Smooth muscle cell (in vitro differentiated cells): ENCODE data around the gene MRAP. TPM values are rescaled to one million over a fixed set of nuclear protein-coding genes. Genes with fewer than 3 reads are reported as not detected.

Source experiments
- DNase-seq: peaks from one replicate; lab custom pipeline; 2025; ENCODE audit not compliant: unreplicated experiment; lab: John Stamatoyannopoulos, UW
- H2AFZ ChIP-seq: fragments of 200-600 bp; sonication (generic); 2 replicates; pipeline ENCODE4 v1.6.0; 2016; ENCODE audit warnings: antibody characterized with exemption, low read depth, mild to moderate bottlenecking
- H3F3A ChIP-seq: fragments of 200-600 bp; sonication (generic); 2 replicates; pipeline ENCODE4 v1.6.0; 2017; ENCODE audit warnings: antibody characterized with exemption, low read depth
- H3K27ac ChIP-seq: fragments of 200-600 bp; sonication (generic); 2 replicates; pipeline ENCODE4 v1.5.1; 2016; ENCODE audit warnings: low read depth, mild to moderate bottlenecking
- H3K27me3 ChIP-seq: fragments of 200-600 bp; sonication (generic); 2 replicates; pipeline ENCODE4 v1.6.1; 2016; ENCODE audit warnings: low read depth, mild to moderate bottlenecking
- H3K36me3 ChIP-seq: fragments of 200-600 bp; sonication (generic); 2 replicates; pipeline ENCODE4 v1.5.1; 2016; ENCODE audit warnings: low read depth
- H3K4me1 ChIP-seq: fragments of 200-600 bp; sonication (generic); 2 replicates; pipeline ENCODE4 v1.5.1; 2016; ENCODE audit warnings: low read depth
- H3K4me2 ChIP-seq: fragments of 200-600 bp; sonication (generic); 2 replicates; pipeline ENCODE4 v1.6.0; 2016; ENCODE audit warnings: mild to moderate bottlenecking
- H3K4me3 ChIP-seq: fragments of 200-600 bp; sonication (generic); 2 replicates; pipeline ENCODE4 v1.5.1; 2016; ENCODE audit warnings: mild to moderate bottlenecking
- H3K79me2 ChIP-seq: fragments of 200-600 bp; sonication (generic); 2 replicates; pipeline ENCODE4 v1.6.0; 2016; ENCODE audit warnings: low read depth, mild to moderate bottlenecking
- H3K9ac ChIP-seq: fragments of 200-600 bp; sonication (generic); 2 replicates; pipeline ENCODE4 v1.6.0; 2016; ENCODE audit warnings: low read depth
- H3K9me3 ChIP-seq: fragments of 200-600 bp; sonication (generic); replicated peaks from 2 replicates; pipeline ENCODE4 v1.5.1; 2016; ENCODE audit warnings: low read depth
- H4K20me1 ChIP-seq: fragments of 200-600 bp; sonication (generic); 2 replicates; pipeline ENCODE4 v1.6.0; 2016; ENCODE audit warnings: low read depth
- whole genome bisulfite sequencing: methylation state at CpG from one replicate; pipeline ENCODE4 v1.1.7; 2016; ENCODE audit warnings: low lambda C conversion rate; 5-methylcytosine and 5-hydroxymethylcytosine counted together
- polyA plus RNA-seq: library from polyadenylated mRNA; unstranded; fragments of >200 nt; fragmentation: Nextera tagmentation; extraction: Ambion mirVana; gene quantifications from 2 replicates; pipeline ENCODE4 v1.2.1, GENCODE V29; 2016
- total RNA-seq: library from RNA; depleted of rRNA; stranded (reverse); fragments of >200 nt; gene quantifications from 2 replicates; pipeline ENCODE4 v1.2.3, GENCODE V29; 2014
- TF ChIP-seq, protein P1 (sequence below): fragments of 200-600 bp; sonication (generic); IDR thresholded peaks from 2 replicates; pipeline ENCODE4 v1.5.1; 2017; ENCODE audit warnings: borderline replicate concordance, mild to moderate bottlenecking, antibody characterized with exemption; ENCODE audit not compliant: insufficient read depth, poor library complexity, severe bottlenecking

Gene MRAP
- total and polyA plus RNA-seq, 2 experiments from 2014 or later = not detected

DNA sequence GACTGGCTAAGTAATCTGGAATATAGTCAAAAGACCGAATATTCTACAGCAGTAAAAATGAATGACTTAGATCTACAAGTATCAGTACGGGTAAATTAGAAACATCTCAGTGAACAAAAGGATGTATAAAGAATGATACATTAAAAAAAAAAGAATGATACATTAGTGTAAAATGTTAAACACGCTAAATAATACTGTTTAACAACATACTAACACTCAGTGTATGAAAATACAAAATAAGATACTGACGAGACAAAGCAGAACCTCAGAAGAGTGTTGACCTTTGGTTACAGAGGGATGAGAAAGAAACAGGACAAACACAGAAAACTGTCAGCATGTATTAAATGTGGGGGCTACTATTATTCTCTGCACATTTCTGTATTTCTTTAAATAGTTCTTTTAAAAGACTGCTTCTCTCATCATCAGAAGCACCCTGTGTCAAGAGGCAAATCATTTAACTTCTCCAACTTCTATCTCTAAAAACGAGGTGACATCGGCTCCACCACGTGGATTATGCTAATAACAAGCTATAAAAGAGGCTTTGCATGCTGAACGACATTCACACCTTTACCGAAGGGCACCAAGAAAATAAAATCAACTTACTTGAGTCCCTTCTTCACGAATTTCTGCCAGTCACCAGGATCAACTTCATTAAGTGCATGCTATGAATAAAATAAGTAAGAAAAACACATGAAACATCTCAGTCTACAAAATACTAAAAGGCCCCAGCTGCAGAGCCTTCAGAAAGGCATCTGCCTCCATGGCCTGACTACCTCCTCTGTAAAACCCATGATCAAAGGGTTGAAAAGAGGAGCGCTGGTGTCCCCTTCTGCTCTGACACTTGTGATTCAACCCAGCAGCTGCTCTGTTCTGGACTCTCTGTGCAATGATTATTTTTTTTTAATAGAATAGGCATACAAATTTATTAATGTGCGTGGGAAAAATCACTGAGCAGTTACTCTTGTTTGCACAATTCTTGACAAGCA is 42.5 kb downstream of the MRAP start:
- Histone ChIP-seq H3K27ac (no peak overlapping the region), H3K4me2 (no peak overlapping the region), H3K9ac (no peak overlapping the region), H3K27me3 (no peaks in the 10 kb centered on the region), H3K79me2 (no peaks in the 10 kb centered on the region), H3K36me3 (peaks cover 47% of the 10 kb centered on the region), H3K9me3 (peaks cover 14% of the 10 kb centered on the region), H4K20me1 (no peaks in the 10 kb centered on the region), H3K4me3 (no peak overlapping the region), H3K4me1 (no peaks in the 10 kb centered on the region), H2AFZ (no peak overlapping the region), H3F3A (no peaks in the 10 kb centered on the region)
- WGBS = 89% methylated on average over 12 of the region's 12 CpGs
- no peak for DNase-seq
- TF ChIP-seq, protein P1, sequence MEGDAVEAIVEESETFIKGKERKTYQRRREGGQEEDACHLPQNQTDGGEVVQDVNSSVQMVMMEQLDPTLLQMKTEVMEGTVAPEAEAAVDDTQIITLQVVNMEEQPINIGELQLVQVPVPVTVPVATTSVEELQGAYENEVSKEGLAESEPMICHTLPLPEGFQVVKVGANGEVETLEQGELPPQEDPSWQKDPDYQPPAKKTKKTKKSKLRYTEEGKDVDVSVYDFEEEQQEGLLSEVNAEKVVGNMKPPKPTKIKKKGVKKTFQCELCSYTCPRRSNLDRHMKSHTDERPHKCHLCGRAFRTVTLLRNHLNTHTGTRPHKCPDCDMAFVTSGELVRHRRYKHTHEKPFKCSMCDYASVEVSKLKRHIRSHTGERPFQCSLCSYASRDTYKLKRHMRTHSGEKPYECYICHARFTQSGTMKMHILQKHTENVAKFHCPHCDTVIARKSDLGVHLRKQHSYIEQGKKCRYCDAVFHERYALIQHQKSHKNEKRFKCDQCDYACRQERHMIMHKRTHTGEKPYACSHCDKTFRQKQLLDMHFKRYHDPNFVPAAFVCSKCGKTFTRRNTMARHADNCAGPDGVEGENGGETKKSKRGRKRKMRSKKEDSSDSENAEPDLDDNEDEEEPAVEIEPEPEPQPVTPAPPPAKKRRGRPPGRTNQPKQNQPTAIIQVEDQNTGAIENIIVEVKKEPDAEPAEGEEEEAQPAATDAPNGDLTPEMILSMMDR = no peak

DNA sequence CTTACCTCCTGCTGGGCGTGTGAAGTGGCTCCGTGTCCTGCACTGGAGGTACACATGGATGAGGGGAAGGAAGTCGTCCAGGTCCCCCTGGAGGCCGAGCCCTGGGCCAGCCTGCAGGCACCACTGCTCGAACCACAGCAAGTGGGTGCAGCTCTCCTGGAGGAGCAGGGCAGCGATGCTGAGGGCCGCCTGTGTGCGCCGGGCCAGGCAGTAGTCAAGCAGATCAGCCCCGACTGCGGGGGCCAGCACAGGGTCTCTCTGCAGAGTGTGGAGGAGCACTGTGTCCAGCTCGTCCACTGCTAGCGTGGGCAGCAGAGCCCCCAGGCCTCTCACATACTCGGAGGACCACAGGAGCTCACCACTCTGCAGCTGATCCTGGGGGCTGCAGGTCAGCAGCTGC is 48.3 kb downstream of the MRAP start:
- H3K4me2 ChIP-seq = no peak overlapping the region
- TF ChIP-seq, protein P1 = no peak
- H3F3A ChIP-seq = no peaks in the 10 kb centered on the region
- DNase-seq = no peak
- H4K20me1 ChIP-seq = no peaks in the 10 kb centered on the region
- H3K27ac ChIP-seq = no peak overlapping the region
- no peak overlapping the region for H3K9ac ChIP-seq
- no peak overlapping the region for H3K4me3 ChIP-seq
- no peaks in the 10 kb centered on the region for H3K27me3 ChIP-seq
- peaks cover 14% of the 10 kb centered on the region for H3K9me3 ChIP-seq
- H3K4me1 ChIP-seq = no peaks in the 10 kb centered on the region
- WGBS = 98% methylated on average over 14 of the region's 14 CpGs
- peaks cover 39% of the 10 kb centered on the region for H3K36me3 ChIP-seq
- H3K79me2 ChIP-seq = no peaks in the 10 kb centered on the region
- no peak overlapping the region for H2AFZ ChIP-seq

DNA sequence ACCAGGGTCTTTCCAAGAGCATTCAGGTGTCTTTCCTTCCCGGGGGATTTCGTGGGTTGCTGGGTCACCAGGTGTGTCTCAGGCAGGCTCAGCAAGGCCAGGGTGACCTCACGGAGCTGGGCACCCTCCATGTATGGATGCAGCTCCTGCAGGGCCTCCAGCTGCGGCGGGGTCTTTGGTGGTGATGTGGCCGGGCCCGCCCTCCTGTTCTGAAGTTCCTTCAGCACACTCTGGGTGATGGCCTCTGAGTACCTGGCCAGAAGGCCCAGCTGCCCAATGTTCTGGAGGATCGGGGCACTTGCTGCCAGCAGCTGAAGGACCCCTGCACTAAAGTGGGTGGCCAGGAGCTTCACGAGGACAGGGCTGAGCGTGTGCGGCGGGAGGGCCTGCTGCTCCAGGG is 48.7 kb downstream of the MRAP start:
- Histone ChIP-seq H4K20me1 (no peaks in the 10 kb centered on the region), H3K9ac (no peak overlapping the region), H3K27ac (no peak overlapping the region), H3K27me3 (no peaks in the 10 kb centered on the region), H3K4me2 (no peak overlapping the region), H3K4me3 (no peak overlapping the region), H2AFZ (no peak overlapping the region), H3F3A (no peaks in the 10 kb centered on the region), H3K9me3 (peaks cover 14% of the 10 kb centered on the region), H3K79me2 (no peaks in the 10 kb centered on the region), H3K4me1 (no peaks in the 10 kb centered on the region), H3K36me3 (peaks cover 39% of the 10 kb centered on the region)
- no peak for DNase-seq
- WGBS = 91% methylated on average over 12 of the region's 12 CpGs
- TF ChIP-seq, protein P1 = no peak
